HL-60 (cell line): Measurements from ENCODE around the gene GRB10.

Experiments used
- CTCF ChIP-seq: IDR thresholded peaks from one replicate; pipeline ENCODE4 v1.5.1; 2011; ENCODE audit warnings: low read length, control low read depth, inconsistent platforms; ENCODE audit not compliant: insufficient read depth
- GABPA ChIP-seq: IDR thresholded peaks from 2 replicates; pipeline ENCODE4 v1.6.1; 2012; ENCODE audit warnings: low read depth
- POLR2AphosphoS5 ChIP-seq: IDR thresholded peaks from 2 replicates; pipeline ENCODE4 v1.6.1; 2012; ENCODE audit warnings: low read depth
- REST ChIP-seq: IDR thresholded peaks from 2 replicates; pipeline ENCODE4 v1.6.1; 2012; ENCODE audit warnings: low read depth; ENCODE audit not compliant: insufficient replicate concordance
- SPI1 ChIP-seq: IDR thresholded peaks from 2 replicates; pipeline ENCODE4 v1.6.1; 2012; ENCODE audit warnings: low read depth, mild to moderate bottlenecking, borderline replicate concordance

GRCh38 chr7:50666124-50666496 lies 116.6 kb downstream of the GRB10 start:
- no peak for TF ChIP-seq CTCF
- no peak for TF ChIP-seq GABPA
- TF ChIP-seq REST, result no peak
- no peak for TF ChIP-seq POLR2AphosphoS5
- no peak for TF ChIP-seq SPI1
